Germinal center (tissue), 1 donor: ENCODE data around the gene ATXN1.

Source experiments
- DNase-seq: peaks from one replicate; pipeline ENCODE4 v3.0.0; 2012; ENCODE audit warnings: mixed read lengths, low spot score

Gene ATXN1

GRCh38 chr6:16437095-16437494 lies 324.2 kb downstream of the ATXN1 start:
- no peak for DNase-seq

- no peak for DNase-seq
Observed at GRCh38 chr6:16436550-16436949, 324.7 kb downstream of the ATXN1 start.

GRCh38 chr6:16434885-16435284 lies 326.4 kb downstream of the ATXN1 start:
- no peak for DNase-seq

- no peak for DNase-seq
Observed at GRCh38 chr6:16433338-16433890, 327.8 kb downstream of the ATXN1 start.

GRCh38 chr6:16432075-16433032 lies 328.9 kb downstream of the ATXN1 start:
- DNase-seq: peak; percentile 43

GRCh38 chr6:16431106-16431505 lies 330.2 kb downstream of the ATXN1 start:
- no peak for DNase-seq

GRCh38 chr6:16430391-16431089 lies 330.7 kb downstream of the ATXN1 start:
- DNase-seq: no peak

- no peak for DNase-seq
Observed at GRCh38 chr6:16429669-16430068, 331.6 kb downstream of the ATXN1 start.

- no peak for DNase-seq
Observed at GRCh38 chr6:16427124-16427523, 334.1 kb downstream of the ATXN1 start.

- no peak for DNase-seq
Observed at GRCh38 chr6:16425881-16426615, 335.2 kb downstream of the ATXN1 start.

- no peak for DNase-seq
Observed at GRCh38 chr6:16421462-16421960, 339.7 kb downstream of the ATXN1 start.

- DNase-seq: peak; percentile 64
Observed at GRCh38 chr6:16420715-16421461, 340.4 kb downstream of the ATXN1 start.

GRCh38 chr6:16420337-16420714 lies 340.9 kb downstream of the ATXN1 start:
- DNase-seq: no peak

GRCh38 chr6:16419636-16420336 lies 341.5 kb downstream of the ATXN1 start:
- peak; percentile 69 for DNase-seq

GRCh38 chr6:16418151-16418550 lies 343.1 kb downstream of the ATXN1 start:
- no peak for DNase-seq

GRCh38 chr6:16415677-16416076 lies 345.6 kb downstream of the ATXN1 start:
- no peak for DNase-seq

- DNase-seq: no peak
Observed at GRCh38 chr6:16414205-16414604, 347.1 kb downstream of the ATXN1 start.

GRCh38 chr6:16413399-16413798 lies 347.9 kb downstream of the ATXN1 start:
- no peak for DNase-seq

- DNase-seq: no peak
Observed at GRCh38 chr6:16412982-16413381, 348.3 kb downstream of the ATXN1 start.

GRCh38 chr6:16412171-16412570 lies 349.1 kb downstream of the ATXN1 start:
- DNase-seq: no peak
